ENCODE measurements around the gene ZC3H13. TPM values are rescaled to one million over a fixed set of nuclear protein-coding genes. Genes with fewer than 3 reads are reported as not detected.

The ZC3H13 gene
- total and polyA plus RNA-seq, 2 of the 8 experiments (the other 6 are each of a cell fraction or from before 2014, with no cell fraction given) = 5.1 to 57.8 TPM

GRCh38 chr13:46041419-46041839, 11.1 kb downstream of the ZC3H13 start (continued):
- no peak for TF ChIP-seq CHD7 (IDR thresholded peaks at IDR 0.05; ENCODE audit: insufficient replicate concordance, low read length)
- no peak for TF ChIP-seq SRF (IDR thresholded peaks at IDR 0.05; ENCODE audit: low read depth, low read length)
- no peak for TF ChIP-seq CBX5 (IDR thresholded peaks at IDR 0.05; ENCODE audit: low read depth, low read length)
- no peak for TF ChIP-seq TEAD4 (IDR thresholded peaks at IDR 0.05; ENCODE audit: low read depth, low read length)
- no peak for TF ChIP-seq CTBP2 (IDR thresholded peaks at IDR 0.05; ENCODE audit: borderline replicate concordance, insufficient read depth, insufficient read length, low read length)
- no peak for TF ChIP-seq POU5F1 (IDR thresholded peaks at IDR 0.05; ENCODE audit: low read depth, low read length)
- TF ChIP-seq TAF1 (IDR thresholded peaks at IDR 0.05; ENCODE audit: low read depth, low read length) = no peak
- no peak for TF ChIP-seq CHD1 (IDR thresholded peaks at IDR 0.05; ENCODE audit: low read depth, low read length)

All from H1 (cell line).